Mononuclear cell (primary cell): ENCODE measurements around the gene SYCP2. TPM values are rescaled to one million over a fixed set of nuclear protein-coding genes. Genes with fewer than 3 reads are reported as not detected.

Experiments
- H3K27me3 ChIP-seq: 2 replicates; pipeline ENCODE4 v1.6.0; 2011; ENCODE audit warnings: low read length, control low read depth; ENCODE audit not compliant: insufficient read depth
- H3K4me1 ChIP-seq: 2 replicates; pipeline ENCODE4 v1.5.1; 2011; ENCODE audit warnings: mild to moderate bottlenecking, low read length, control low read depth; ENCODE audit not compliant: insufficient read depth
- H3K4me3 ChIP-seq: 2 replicates; pipeline ENCODE4 v1.5.1; 2011; ENCODE audit warnings: mild to moderate bottlenecking, low read length, moderate library complexity
- H3K9me3 ChIP-seq: 2 replicates; pipeline ENCODE4 v1.5.1; 2011; ENCODE audit warnings: low read depth, mild to moderate bottlenecking, control low read depth, low read length
- total RNA-seq: library from RNA; depleted of rRNA; stranded (reverse); fragments of >200 nt; gene quantifications from one replicate; pipeline ENCODE4 v1.2.3, GENCODE V29; 2012

SYCP2 gene
- total RNA-seq, 1 donor, result 1.8 TPM

DNA sequence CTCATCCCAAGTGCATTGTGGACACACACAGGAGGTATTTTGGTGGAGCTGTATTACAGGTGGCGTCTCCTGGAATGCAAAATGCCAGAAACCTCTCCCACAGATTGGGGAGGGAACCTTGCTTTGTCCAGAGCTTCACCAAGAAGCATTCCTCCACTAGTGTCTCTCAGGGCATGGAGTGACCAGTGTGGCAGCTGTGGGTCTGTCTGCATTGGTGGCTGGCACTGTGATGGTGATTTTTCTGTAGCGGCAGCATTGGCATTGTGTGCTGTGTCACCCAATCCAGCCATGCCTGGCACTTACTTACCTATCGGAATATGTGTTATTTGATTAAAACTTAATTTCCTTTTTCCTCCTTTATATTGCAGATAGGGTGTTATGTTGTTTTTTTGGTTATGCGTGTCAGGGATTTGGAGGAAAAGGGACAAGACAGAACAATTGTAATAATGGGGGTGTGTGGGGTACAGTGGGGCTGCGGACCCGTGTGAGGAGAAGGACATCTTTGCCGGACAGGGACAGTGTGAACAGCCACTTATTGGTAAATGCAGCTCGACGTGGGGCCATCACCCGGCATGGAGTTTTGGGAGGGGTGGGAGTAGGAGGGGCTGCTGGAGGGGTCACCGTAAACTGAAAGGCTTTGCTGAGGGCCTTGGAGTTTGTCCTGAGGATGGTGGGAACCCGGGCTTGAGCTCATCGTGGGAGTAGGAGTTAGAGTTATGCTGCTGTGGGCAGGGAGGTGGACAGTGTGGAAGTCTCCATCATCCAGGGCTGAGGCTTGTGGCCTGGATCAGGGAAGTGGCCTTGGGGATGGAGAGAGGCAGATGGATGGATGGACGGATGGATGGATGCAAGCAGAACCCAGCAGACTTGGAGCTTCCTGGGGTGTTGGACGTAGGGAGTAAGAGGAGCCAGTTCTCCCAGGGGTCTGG, 105.0 kb downstream of the SYCP2 start:
- Histone ChIP-seq H3K27me3 (no peaks in the 10 kb centered on the region), H3K9me3 (no peaks in the 10 kb centered on the region), H3K4me3 (no peak overlapping the region), H3K4me1 (no peaks in the 10 kb centered on the region)

DNA sequence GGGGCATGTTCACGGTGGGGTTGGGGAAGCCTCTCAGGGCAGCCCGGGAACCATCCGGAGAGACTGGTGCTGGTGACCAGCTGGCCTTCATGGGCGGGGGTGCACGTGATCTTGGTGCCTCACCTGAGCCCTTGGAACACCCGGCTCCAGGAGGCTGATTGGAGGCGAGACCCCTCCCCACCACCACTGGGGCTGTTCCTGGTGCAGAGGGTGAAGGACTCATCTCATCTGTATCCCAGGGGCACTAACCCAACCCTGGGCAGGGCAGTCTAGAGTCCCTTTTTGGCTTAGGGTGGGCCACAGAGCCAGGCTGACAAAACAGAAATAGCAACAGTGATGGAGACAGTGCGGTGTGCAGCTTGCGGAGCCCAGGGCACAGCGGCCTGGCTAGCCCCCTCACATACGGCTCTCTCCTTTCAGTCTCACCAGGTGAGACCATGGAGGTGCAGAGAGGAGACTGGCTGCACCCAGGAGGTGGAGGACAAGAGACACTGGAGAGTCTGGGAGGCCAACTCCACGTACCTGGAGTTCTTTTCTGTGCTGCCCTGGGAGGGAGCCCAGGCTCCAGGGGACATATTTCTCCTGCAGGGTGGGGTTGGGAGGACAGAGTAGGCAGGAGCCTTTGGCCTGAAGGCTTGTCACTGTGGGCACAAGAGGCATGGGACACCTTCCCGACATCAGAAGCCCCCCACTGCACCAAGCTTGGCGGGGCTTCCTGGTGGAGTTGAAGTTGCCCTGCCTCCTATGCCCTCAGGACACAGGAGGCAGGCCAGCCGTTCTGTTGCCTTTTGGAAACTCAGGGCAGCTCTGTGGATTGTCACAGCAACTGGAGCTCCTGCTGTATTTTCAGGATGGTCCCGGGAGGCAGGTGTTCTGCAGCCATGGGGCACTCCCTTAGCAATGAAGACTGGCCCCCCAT, 106.0 kb downstream of the SYCP2 start:
- Histone ChIP-seq H3K4me3 (no peak overlapping the region), H3K9me3 (no peaks in the 10 kb centered on the region), H3K4me1 (no peaks in the 10 kb centered on the region), H3K27me3 (no peaks in the 10 kb centered on the region)

DNA sequence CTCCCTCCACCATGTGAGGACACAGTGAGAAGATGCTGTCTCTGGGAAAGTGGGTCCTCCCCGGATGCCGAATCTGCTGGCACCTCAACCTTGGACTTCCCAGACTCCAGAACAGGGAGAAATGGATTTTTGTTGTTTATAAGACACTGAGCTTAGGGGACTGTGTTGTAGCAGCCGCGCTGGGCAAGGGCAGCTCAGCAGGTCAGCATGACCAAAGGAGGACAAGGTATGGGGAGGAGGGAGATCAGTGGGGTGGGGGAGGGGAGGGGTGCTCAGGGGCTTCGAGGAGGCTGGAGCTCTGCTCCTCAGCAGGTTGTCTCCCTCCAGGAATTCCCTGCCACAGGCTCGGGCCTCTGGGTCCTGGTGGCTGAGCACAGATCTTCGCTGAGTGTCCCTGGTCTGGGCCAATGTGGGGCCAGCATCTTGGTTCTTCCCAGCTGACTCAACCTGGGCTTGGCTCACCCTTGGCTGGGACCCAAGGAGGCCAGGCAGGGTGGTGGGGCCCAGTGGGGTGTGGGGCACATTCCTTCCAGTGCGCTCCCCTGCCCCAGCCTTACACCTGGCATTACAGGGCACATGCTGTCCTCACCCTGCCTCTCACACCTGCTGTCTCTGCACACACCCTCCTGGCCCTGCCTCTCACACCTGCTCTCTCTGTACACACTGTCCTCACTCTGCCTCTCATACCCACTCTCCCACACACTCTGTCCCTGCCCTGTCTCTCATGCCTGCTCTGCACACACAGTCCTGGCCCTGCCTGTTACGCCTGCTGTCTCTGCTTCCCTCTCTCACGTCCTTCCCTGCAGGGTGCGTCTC, 107.3 kb downstream of the SYCP2 start:
- Histone ChIP-seq H3K4me3 (no peak overlapping the region), H3K4me1 (no peaks in the 10 kb centered on the region), H3K27me3 (no peaks in the 10 kb centered on the region), H3K9me3 (no peaks in the 10 kb centered on the region)

DNA sequence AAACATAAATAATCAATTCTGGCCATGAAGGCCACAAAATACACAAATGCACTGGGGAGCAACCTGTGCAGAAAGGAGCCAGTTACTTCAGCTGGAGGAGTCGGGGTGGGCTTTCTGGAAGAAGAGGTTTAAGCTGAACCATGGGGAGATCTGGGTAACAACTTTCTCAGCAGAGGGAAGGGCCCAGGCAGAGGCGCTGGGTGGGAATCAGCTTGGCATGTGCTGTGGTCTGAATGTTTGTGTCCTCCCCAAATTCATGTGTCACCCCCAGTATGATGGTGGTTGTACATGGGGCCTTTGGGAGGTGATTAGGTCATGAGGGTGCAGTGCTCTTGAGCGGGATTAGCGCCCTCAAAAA, 107.9 kb downstream of the SYCP2 start:
- Histone ChIP-seq H3K9me3 (no peaks in the 10 kb centered on the region), H3K27me3 (no peaks in the 10 kb centered on the region), H3K4me3 (no peak overlapping the region), H3K4me1 (no peaks in the 10 kb centered on the region)

GRCh38 chr20:59824711-59825562, 108.5 kb downstream of the SYCP2 start:
- no peaks in the 10 kb centered on the region for H3K4me1 ChIP-seq
- no peaks in the 10 kb centered on the region for H3K27me3 ChIP-seq
- H3K9me3 ChIP-seq, result no peaks in the 10 kb centered on the region
- no peak overlapping the region for H3K4me3 ChIP-seq

DNA sequence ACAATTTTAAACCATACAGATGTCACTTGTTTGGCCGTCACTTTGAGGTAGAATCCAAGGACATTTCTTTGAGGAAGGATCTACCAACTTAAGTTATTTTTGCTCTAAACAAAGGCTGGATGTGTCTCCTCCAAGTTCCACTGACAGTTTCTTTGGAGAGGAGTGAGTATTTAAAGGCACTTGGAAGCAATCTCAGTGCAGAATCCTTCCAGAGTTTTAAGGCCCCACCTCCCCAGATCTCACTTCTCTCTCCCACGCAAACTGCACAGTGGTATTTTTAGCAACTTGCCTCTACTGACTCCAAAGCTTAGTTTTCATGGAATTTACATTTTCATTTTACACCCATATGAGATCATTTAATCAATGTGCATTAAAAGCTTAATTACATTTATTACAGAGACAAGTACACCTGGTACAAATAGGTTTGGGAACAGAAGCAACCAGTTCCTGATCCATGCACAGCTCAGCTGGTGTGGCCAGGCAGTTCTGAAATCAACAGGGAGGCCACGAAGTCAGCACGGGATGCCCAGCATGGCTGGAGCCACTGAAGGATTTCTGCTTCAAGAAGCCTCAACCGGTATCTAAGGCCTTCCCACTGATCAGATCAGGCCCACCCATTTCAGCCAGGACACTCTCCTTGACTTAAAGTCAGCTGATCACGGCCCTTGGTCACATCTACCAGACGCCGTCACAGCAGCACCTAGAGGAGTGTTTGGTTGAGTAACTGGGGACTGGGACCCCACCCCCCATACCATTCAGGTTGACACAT, 109.8 kb downstream of the SYCP2 start:
- Histone ChIP-seq H3K4me3 (no peak overlapping the region), H3K4me1 (no peaks in the 10 kb centered on the region), H3K9me3 (no peaks in the 10 kb centered on the region), H3K27me3 (no peaks in the 10 kb centered on the region)

GRCh38 chr20:59823030-59823423, 110.4 kb downstream of the SYCP2 start:
- no peaks in the 10 kb centered on the region for H3K27me3 ChIP-seq
- H3K4me1 ChIP-seq, result no peaks in the 10 kb centered on the region
- no peaks in the 10 kb centered on the region for H3K9me3 ChIP-seq
- H3K4me3 ChIP-seq, result no peak overlapping the region

DNA sequence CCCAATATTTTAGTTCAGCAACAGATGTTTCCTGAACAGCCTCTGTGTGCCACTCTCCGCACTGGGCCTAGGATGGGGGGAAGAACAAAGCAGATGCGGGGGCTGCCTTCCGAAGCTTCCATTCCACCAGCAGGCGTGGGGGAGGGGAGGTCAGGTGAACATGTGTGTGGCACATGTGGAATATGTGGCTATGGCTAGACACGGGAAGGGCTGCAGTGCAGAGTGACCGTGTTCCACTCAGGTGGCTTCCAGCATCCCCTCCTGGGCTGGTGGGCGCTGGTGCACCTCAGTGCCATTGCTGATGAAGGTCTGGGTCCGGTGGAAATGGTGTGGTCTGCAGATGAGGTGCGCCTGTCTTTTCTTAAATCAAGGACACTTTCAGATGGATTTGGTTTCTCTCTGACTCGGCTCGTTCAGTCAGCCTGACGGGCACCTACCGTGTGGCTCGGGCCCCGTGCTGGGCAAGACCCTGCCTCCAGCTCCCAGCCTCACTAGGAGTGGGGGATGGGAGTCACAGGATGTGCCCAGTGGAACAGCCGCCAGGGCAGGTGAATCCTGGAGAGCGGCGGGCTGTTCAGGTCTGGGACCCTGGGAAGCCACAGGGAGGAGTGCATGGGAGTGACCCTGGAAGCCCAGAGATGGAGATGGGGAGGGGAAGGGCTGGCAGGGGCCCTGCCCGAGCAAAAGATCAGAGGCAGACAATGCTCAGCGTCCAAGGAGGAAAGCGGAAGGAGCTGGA, 111.0 kb downstream of the SYCP2 start:
- Histone ChIP-seq H3K4me1 (no peaks in the 10 kb centered on the region), H3K9me3 (no peaks in the 10 kb centered on the region), H3K4me3 (no peak overlapping the region), H3K27me3 (no peaks in the 10 kb centered on the region)

DNA sequence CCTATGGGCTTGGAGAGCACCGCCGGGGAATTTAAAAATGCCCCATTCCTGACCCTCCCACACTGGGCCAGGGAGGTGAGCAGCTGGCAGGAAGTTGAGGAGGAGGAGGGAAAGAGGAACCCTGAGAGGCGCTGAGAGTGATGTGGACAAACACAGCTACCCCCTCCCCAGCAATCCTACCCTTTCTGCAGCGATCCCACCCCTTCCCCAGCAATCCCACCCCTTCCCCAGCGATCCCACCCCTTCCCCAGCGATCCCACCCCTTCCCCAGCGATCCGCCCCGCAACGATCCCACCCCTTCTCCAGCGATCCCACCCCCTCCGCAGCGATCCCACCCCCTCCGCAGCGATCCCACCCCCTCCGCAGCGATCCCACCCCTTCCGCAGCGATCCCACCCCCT, 111.6 kb downstream of the SYCP2 start:
- H3K4me1 ChIP-seq, result no peaks in the 10 kb centered on the region
- no peak overlapping the region for H3K4me3 ChIP-seq
- H3K9me3 ChIP-seq, result no peaks in the 10 kb centered on the region
- H3K27me3 ChIP-seq, result no peaks in the 10 kb centered on the region

- no peaks in the 10 kb centered on the region for H3K27me3 ChIP-seq
- no peaks in the 10 kb centered on the region for H3K9me3 ChIP-seq
- no peaks in the 10 kb centered on the region for H3K4me1 ChIP-seq
- H3K4me3 ChIP-seq, result no peak overlapping the region
Observed at GRCh38 chr20:59821201-59821600, 112.2 kb downstream of the SYCP2 start.

GRCh38 chr20:59820204-59821041, 113.0 kb downstream of the SYCP2 start:
- H3K4me3 ChIP-seq, result no peak overlapping the region
- H3K9me3 ChIP-seq, result no peaks in the 10 kb centered on the region
- H3K4me1 ChIP-seq, result no peaks in the 10 kb centered on the region
- no peaks in the 10 kb centered on the region for H3K27me3 ChIP-seq

GRCh38 chr20:59819496-59820203, 113.8 kb downstream of the SYCP2 start:
- H3K9me3 ChIP-seq, result no peaks in the 10 kb centered on the region
- no peaks in the 10 kb centered on the region for H3K4me1 ChIP-seq
- no peaks in the 10 kb centered on the region for H3K27me3 ChIP-seq
- H3K4me3 ChIP-seq, result no peak overlapping the region
